Gastrocnemius medialis (tissue), 4 donors: ENCODE data around the gene MUC2.

ENCODE experiments used
- POLR2A ChIP-seq, 2 donors: fragments of 450-650 bp; IDR thresholded peaks; one replicate each; pipeline ENCODE4 v1.6.1; 2017; ENCODE audit warnings: antibody characterized with exemption in 2 of 2, mild to moderate bottlenecking in 2 of 2, moderate library complexity in 2 of 2
- TF ChIP-seq, protein P1 (sequence below), 5 experiments: fragments of 450-650 bp in 3 of 5; fragments of 200-600 bp in 2 of 5; sonication (generic) in 2 of 5; IDR thresholded peaks in 4 of 5; conservative IDR thresholded peaks in 1 of 5; 1 replicate in 4 of 5; 2 replicates in 1 of 5; pipeline ENCODE4 v1.5.1; 2016 to 2019; ENCODE audit warnings: antibody characterized with exemption in 5 of 5, mild to moderate bottlenecking in 3 of 5, moderate library complexity in 3 of 5

DNA sequence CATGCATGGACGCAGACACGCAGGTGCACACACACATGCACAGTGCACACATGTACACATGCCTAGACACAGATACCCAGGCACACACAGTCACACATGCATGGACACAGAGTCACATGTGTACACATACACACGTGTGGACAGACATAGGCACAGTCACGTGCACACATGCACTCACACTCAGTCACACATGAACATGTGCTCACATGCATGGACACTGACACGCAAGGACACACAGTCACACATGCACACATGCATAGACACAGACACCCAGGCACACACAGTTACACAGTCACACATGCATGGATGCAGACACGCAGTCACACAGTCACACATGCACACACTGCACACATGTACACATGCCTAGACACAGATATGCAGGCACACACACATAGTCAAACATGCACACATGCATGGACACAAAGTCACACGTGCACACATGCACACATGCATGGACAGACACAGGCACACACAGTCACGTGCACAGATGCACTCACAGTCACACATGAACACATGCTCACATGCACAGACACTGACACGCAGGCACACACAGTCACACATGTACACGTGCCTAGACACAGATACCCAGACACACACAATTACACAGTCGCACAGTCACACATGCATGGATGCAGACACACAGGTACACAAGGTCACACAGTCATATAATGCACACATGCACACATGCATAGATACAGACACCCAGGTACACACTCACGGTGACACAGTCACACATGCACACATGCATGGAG, 16.8 kb downstream of the MUC2 start:
- TF ChIP-seq, protein P1, sequence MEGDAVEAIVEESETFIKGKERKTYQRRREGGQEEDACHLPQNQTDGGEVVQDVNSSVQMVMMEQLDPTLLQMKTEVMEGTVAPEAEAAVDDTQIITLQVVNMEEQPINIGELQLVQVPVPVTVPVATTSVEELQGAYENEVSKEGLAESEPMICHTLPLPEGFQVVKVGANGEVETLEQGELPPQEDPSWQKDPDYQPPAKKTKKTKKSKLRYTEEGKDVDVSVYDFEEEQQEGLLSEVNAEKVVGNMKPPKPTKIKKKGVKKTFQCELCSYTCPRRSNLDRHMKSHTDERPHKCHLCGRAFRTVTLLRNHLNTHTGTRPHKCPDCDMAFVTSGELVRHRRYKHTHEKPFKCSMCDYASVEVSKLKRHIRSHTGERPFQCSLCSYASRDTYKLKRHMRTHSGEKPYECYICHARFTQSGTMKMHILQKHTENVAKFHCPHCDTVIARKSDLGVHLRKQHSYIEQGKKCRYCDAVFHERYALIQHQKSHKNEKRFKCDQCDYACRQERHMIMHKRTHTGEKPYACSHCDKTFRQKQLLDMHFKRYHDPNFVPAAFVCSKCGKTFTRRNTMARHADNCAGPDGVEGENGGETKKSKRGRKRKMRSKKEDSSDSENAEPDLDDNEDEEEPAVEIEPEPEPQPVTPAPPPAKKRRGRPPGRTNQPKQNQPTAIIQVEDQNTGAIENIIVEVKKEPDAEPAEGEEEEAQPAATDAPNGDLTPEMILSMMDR (IDR thresholded peaks at IDR 0.05 in 4 of 5, conservative IDR thresholded peaks at IDR 0.05 in 1 of 5): no peak
- no peak for TF ChIP-seq POLR2A (IDR thresholded peaks at IDR 0.05)
